H9 (cell line): ENCODE measurements around the gene NTSR2. TPM values are rescaled to one million over a fixed set of nuclear protein-coding genes. Genes with fewer than 3 reads are reported as not detected.

ENCODE experiments used
- DNase-seq: peaks from one replicate; pipeline ENCODE4 v3.0.0-alpha.2; 2017
- H2AFZ ChIP-seq: one replicate; pipeline ENCODE4 v1.6.1; 2013; ENCODE audit warnings: mild to moderate bottlenecking, low read length, control low read depth, moderate library complexity
- H2AK5ac ChIP-seq: 2 replicates; pipeline ENCODE4 v1.6.1; 2013; ENCODE audit warnings: low read length, control low read depth, mixed read lengths; ENCODE audit not compliant: insufficient read length
- H2BK120ac ChIP-seq: one replicate; pipeline ENCODE4 v1.6.1; 2013; ENCODE audit warnings: low read depth, mild to moderate bottlenecking, low read length, control low read depth, inconsistent platforms; ENCODE audit not compliant: poor library complexity, severe bottlenecking
- H2BK12ac ChIP-seq: 2 replicates; pipeline ENCODE4 v1.6.1; 2013; ENCODE audit warnings: low read length, control low read depth, mixed read lengths, low read depth; ENCODE audit not compliant: insufficient read length
- H2BK15ac ChIP-seq: 2 replicates; pipeline ENCODE4 v1.6.1; 2013; ENCODE audit warnings: low read depth, low read length, control low read depth
- H2BK20ac ChIP-seq: one replicate; pipeline ENCODE4 v1.6.1; 2013; ENCODE audit warnings: low read depth, mild to moderate bottlenecking, low read length, control low read depth, inconsistent platforms; ENCODE audit not compliant: poor library complexity, severe bottlenecking
- H2BK5ac ChIP-seq: 2 replicates; pipeline ENCODE4 v1.6.1; 2013; ENCODE audit warnings: low read length, control low read depth, mixed read lengths; ENCODE audit not compliant: insufficient read length
- H3K14ac ChIP-seq: 2 replicates; pipeline ENCODE4 v1.6.1; 2013; ENCODE audit warnings: low read length, control low read depth; ENCODE audit not compliant: insufficient read depth
- H3K18ac ChIP-seq: 2 replicates; pipeline ENCODE4 v1.6.1; 2013; ENCODE audit warnings: low read depth, mild to moderate bottlenecking, mixed read lengths, low read length, control low read depth; ENCODE audit not compliant: insufficient read length
- H3K23ac ChIP-seq: 2 replicates; pipeline ENCODE4 v1.6.1; 2013; ENCODE audit warnings: low read length, control low read depth, mixed read lengths, low read depth; ENCODE audit not compliant: insufficient read length
- H3K23me2 ChIP-seq: 2 replicates; pipeline ENCODE4 v1.6.1; 2013; ENCODE audit warnings: low read depth, mild to moderate bottlenecking, mixed read lengths, low read length, control low read depth; ENCODE audit not compliant: insufficient read length, poor library complexity, severe bottlenecking
- H3K27ac ChIP-seq: 2 replicates; pipeline ENCODE4 v1.5.1; 2013; ENCODE audit warnings: low read length, control low read depth, mixed read lengths, low read depth; ENCODE audit not compliant: insufficient read length
- H3K27me3 ChIP-seq: 2 replicates; pipeline ENCODE4 v1.6.1; 2013; ENCODE audit warnings: low read length, control low read depth, inconsistent platforms; ENCODE audit not compliant: insufficient read depth
- H3K4ac ChIP-seq: 2 replicates; pipeline ENCODE4 v1.6.1; 2013; ENCODE audit warnings: low read depth, mild to moderate bottlenecking, control low read depth, inconsistent platforms, low read length, moderate library complexity
- H3K4me1 ChIP-seq: 2 replicates; pipeline ENCODE4 v1.6.1; 2013; ENCODE audit warnings: low read length, control low read depth, inconsistent platforms; ENCODE audit not compliant: insufficient read depth
- H3K4me2 ChIP-seq: 2 replicates; pipeline ENCODE4 v1.6.1; 2013; ENCODE audit warnings: low read length, control low read depth, mixed read lengths; ENCODE audit not compliant: insufficient read length, insufficient read depth
- H3K56ac ChIP-seq: 2 replicates; pipeline ENCODE4 v1.6.1; 2013; ENCODE audit warnings: low read depth, mild to moderate bottlenecking, mixed read lengths, low read length, control low read depth; ENCODE audit not compliant: insufficient read length
- H3K79me1 ChIP-seq: 2 replicates; pipeline ENCODE4 v1.6.1; 2013; ENCODE audit warnings: low read depth, mild to moderate bottlenecking, moderate library complexity, low read length, control low read depth, inconsistent platforms; ENCODE audit not compliant: insufficient read depth, poor library complexity, severe bottlenecking
- H3K79me2 ChIP-seq: 2 replicates; pipeline ENCODE4 v1.6.1; 2013; ENCODE audit warnings: low read length, control low read depth, inconsistent platforms; ENCODE audit not compliant: insufficient read depth
- H3K9ac ChIP-seq: 2 replicates; pipeline ENCODE4 v1.6.1; 2013; ENCODE audit warnings: low read length, control low read depth, mixed read lengths; ENCODE audit not compliant: insufficient read length; ENCODE audit errors: extremely low read depth
- H3K9me3 ChIP-seq: one replicate; pipeline ENCODE4 v1.6.1; 2013; ENCODE audit warnings: low read depth, low read length, inconsistent platforms; ENCODE audit not compliant: control insufficient read depth
- H3T11ph ChIP-seq: one replicate; pipeline ENCODE4 v1.6.1; 2013; ENCODE audit warnings: mild to moderate bottlenecking, low read length, control low read depth, inconsistent platforms
- H4K20me1 ChIP-seq: one replicate; pipeline ENCODE4 v1.6.1; 2013; ENCODE audit not compliant: control insufficient read depth, insufficient read length, insufficient read depth
- H4K5ac ChIP-seq: 2 replicates; pipeline ENCODE4 v1.6.1; 2013; ENCODE audit warnings: low read depth, mild to moderate bottlenecking, mixed read lengths, low read length, control low read depth; ENCODE audit not compliant: insufficient read length
- H4K8ac ChIP-seq: replicated peaks from 2 replicates; pipeline ENCODE4 v1.6.1; 2013; ENCODE audit warnings: low read length, control low read depth, mixed read lengths, low read depth; ENCODE audit not compliant: insufficient read length
- H4K91ac ChIP-seq: 2 replicates; pipeline ENCODE4 v1.6.1; 2013; ENCODE audit warnings: low read depth, mild to moderate bottlenecking, moderate library complexity, mixed read lengths, low read length, control low read depth; ENCODE audit not compliant: insufficient read length
- H3K27ac Mint-ChIP-seq, 3 experiments: 2 replicates in 2 of 3; 3 replicates in 1 of 3; pipeline ENCODE4 v1.8.0; 2020 to 2021; ENCODE audit warnings: mixed read lengths in 3 of 3, mild to moderate bottlenecking in 1 of 3, moderate library complexity in 1 of 3
- H3K27me3 Mint-ChIP-seq: 2 replicates; pipeline ENCODE4 v1.8.0; 2021; ENCODE audit warnings: low read depth, mild to moderate bottlenecking, moderate library complexity, mixed read lengths
- H3K36me3 Mint-ChIP-seq, 3 experiments: 2 replicates in 2 of 3; 3 replicates in 1 of 3; pipeline ENCODE4 v1.8.0; 2020 to 2021; ENCODE audit warnings: low read depth in 3 of 3, mixed read lengths in 3 of 3; ENCODE audit not compliant: insufficient read depth in 1 of 3
- H3K4me1 Mint-ChIP-seq, 2 experiments: 2 replicates each; pipeline ENCODE4 v1.8.0; 2020; ENCODE audit warnings: mixed read lengths in 2 of 2
- H3K4me3 Mint-ChIP-seq, 2 experiments: 2 replicates in 1 of 2; 3 replicates in 1 of 2; pipeline ENCODE4 v1.8.0; 2020 to 2021; ENCODE audit warnings: mild to moderate bottlenecking in 2 of 2, mixed read lengths in 2 of 2, moderate library complexity in 1 of 2
- H3K9me3 Mint-ChIP-seq, 2 experiments: 2 replicates in 1 of 2; 3 replicates in 1 of 2; pipeline ENCODE4 v1.8.0; 2020; ENCODE audit warnings: mild to moderate bottlenecking in 2 of 2, mixed read lengths in 2 of 2, moderate library complexity in 1 of 2
- CTCF ChIP-seq: fragments of 200-600 bp; sonication (generic); conservative IDR thresholded peaks from 3 replicates; pipeline ENCODE4 v1.8.0; 2021; ENCODE audit warnings: antibody characterized with exemption, mild to moderate bottlenecking
- WGBS: extraction: QIAGEN DNeasy Blood & Tissue Kit; methylation state at CpG from one replicate; pipeline ENCODE4 v1.1.7; 2013; ENCODE audit warnings: missing lambda C conversion rate, low lambda C conversion rate, mixed read lengths; ENCODE audit not compliant: insufficient read length; ENCODE audit errors: extremely low coverage; 5-methylcytosine and 5-hydroxymethylcytosine counted together
- total RNA-seq: library from RNA; stranded (reverse); gene quantifications from 2 replicates; pipeline ENCODE4 v1.2.1, GENCODE V29; 2021

NTSR2 gene
- total RNA-seq, 1 experiment from 2014 or later, result not detected

- Histone ChIP-seq H3K9me3 (no peaks in the 10 kb centered on the region), H4K5ac (no peak overlapping the region), H3K56ac (no peak overlapping the region), H3T11ph (no peak overlapping the region), H2AK5ac (no peak overlapping the region), H3K18ac (no peak overlapping the region), H2BK120ac (no peak overlapping the region), H3K14ac (no peak overlapping the region), H2AFZ (no peak overlapping the region), H3K4me1 (no peaks in the 10 kb centered on the region), H3K79me2 (no peaks in the 10 kb centered on the region), H3K4me2 (no peak overlapping the region), H4K8ac (no peak overlapping the region), H2BK15ac (no peak overlapping the region), H3K27ac (no peak overlapping the region), H3K23me2 (no peaks in the 10 kb centered on the region), H2BK12ac (no peak overlapping the region), H2BK5ac (no peak overlapping the region), H4K20me1 (no peaks in the 10 kb centered on the region), H4K91ac (no peak overlapping the region), H3K79me1 (no peaks in the 10 kb centered on the region), H2BK20ac (no peak overlapping the region), H3K23ac (no peak overlapping the region), H3K9ac (no peak overlapping the region), H3K4ac (no peak overlapping the region), H3K27me3 (no peaks in the 10 kb centered on the region)
- Mint-ChIP-seq H3K36me3 (peaks cover 0 to 5% (median 4%) of the 10 kb centered on the region in 3 experiments; a peak in 5 of 7 replicates), H3K4me1 (no peaks in the 10 kb centered on the region; a peak in 1 of 4 replicates), H3K27me3 (peaks cover 4% of the 10 kb centered on the region; the same call in 1 of the 2 replicates), H3K27ac (no peak overlapping the region), H3K4me3 (no peak overlapping the region), H3K9me3 (peaks cover 5 to 9% of the 10 kb centered on the region in 2 experiments)
- TF ChIP-seq CTCF, result no peak
- no CpG with 5 or more reads among the region's 5 CpGs for WGBS
- no peak for DNase-seq
These were observed 31.2 kb upstream of the NTSR2 start for GRCh38 chr2:11701206-11701605.
